AG10803 (cell line): ENCODE results near the gene LIX1.

Experiments used
- DNase-seq: peaks from one replicate; pipeline ENCODE4 v3.0.0; 2010; ENCODE audit warnings: low read depth
- H3K4me3 ChIP-seq: 2 replicates; pipeline ENCODE4 v1.5.1; 2011; ENCODE audit warnings: mild to moderate bottlenecking, low read length, control low read depth
- CTCF ChIP-seq: conservative IDR thresholded peaks from 2 replicates; pipeline ENCODE4 v1.5.1; 2011; ENCODE audit warnings: mild to moderate bottlenecking, low read length, control low read depth, inconsistent platforms

Gene LIX1

GRCh38 chr5:97118261-97119006 is 24.0 kb downstream of the LIX1 start:
- no peak for DNase-seq
- no peak for TF ChIP-seq CTCF
- no peak overlapping the region for H3K4me3 ChIP-seq

GRCh38 chr5:97115932-97116331 is 26.5 kb downstream of the LIX1 start:
- H3K4me3 ChIP-seq, result no peak overlapping the region
- TF ChIP-seq CTCF, result no peak
- DNase-seq, result no peak

GRCh38 chr5:97112230-97112629 is 30.2 kb downstream of the LIX1 start:
- DNase-seq, result no peak
- TF ChIP-seq CTCF, result no peak
- H3K4me3 ChIP-seq, result no peak overlapping the region

- no peak for TF ChIP-seq CTCF
- H3K4me3 ChIP-seq, result no peak overlapping the region
- no peak for DNase-seq
Measured at GRCh38 chr5:97111616-97112015, 30.8 kb downstream of the LIX1 start.

- no peak for TF ChIP-seq CTCF
- H3K4me3 ChIP-seq, result no peak overlapping the region
- DNase-seq, result no peak
Measured at GRCh38 chr5:97111004-97111403, 31.4 kb downstream of the LIX1 start.

GRCh38 chr5:97107318-97107717 is 35.1 kb downstream of the LIX1 start:
- no peak for TF ChIP-seq CTCF
- no peak for DNase-seq

GRCh38 chr5:97106216-97106581 is 36.2 kb downstream of the LIX1 start:
- DNase-seq, result no peak
- TF ChIP-seq CTCF, result no peak
- no peak overlapping the region for H3K4me3 ChIP-seq

More at GRCh38 chr5:97107318-97107717, 35.1 kb downstream of the LIX1 start:
- no peak overlapping the region for H3K4me3 ChIP-seq
